SK-N-SH (cell line): ENCODE measurements around the gene TANC2.

ENCODE experiments used
- EP300 ChIP-seq, 2 experiments: IDR thresholded peaks; 2 replicates each; pipeline versions ENCODE4 v1.4.0 to v1.6.1; 2012; ENCODE audit warnings: borderline replicate concordance in 1 of 2, low read depth in 1 of 2, low read length in 1 of 2
- EZH2phosphoT487 ChIP-seq: fragments of 200-600 bp; sonication (generic); IDR thresholded peaks from 2 replicates; pipeline ENCODE4 v1.6.1; 2017; ENCODE audit warnings: low read depth, mixed run types, mild to moderate bottlenecking, antibody characterized with exemption, moderate library complexity, borderline replicate concordance
- GABPA ChIP-seq: IDR thresholded peaks from 2 replicates; pipeline ENCODE4 v1.4.0; 2012; ENCODE audit warnings: low read depth, mild to moderate bottlenecking
- NFIC ChIP-seq: IDR thresholded peaks from 2 replicates; pipeline ENCODE4 v1.4.0; 2012; ENCODE audit warnings: borderline replicate concordance
- NRF1 ChIP-seq: IDR thresholded peaks from 2 replicates; pipeline ENCODE4 v1.6.1; 2012; ENCODE audit warnings: low read depth, mild to moderate bottlenecking, low read length
- POLR2AphosphoS5 ChIP-seq: IDR thresholded peaks from 2 replicates; pipeline ENCODE4 v1.6.1; 2012; ENCODE audit warnings: low read depth, low read length
- RFX5 ChIP-seq: IDR thresholded peaks from 2 replicates; pipeline ENCODE4 v1.6.1; 2012; ENCODE audit warnings: mild to moderate bottlenecking, improper control_type of control experiment, low read length
- SIN3A ChIP-seq: IDR thresholded peaks from 2 replicates; pipeline ENCODE4 v1.6.1; 2012; ENCODE audit warnings: low read depth, mild to moderate bottlenecking, low read length, moderate library complexity, borderline replicate concordance
- TCF12 ChIP-seq: IDR thresholded peaks from 2 replicates; pipeline ENCODE4 v1.4.0; 2012
- TEAD4 ChIP-seq: IDR thresholded peaks from 2 replicates; pipeline ENCODE4 v1.4.0; 2012; ENCODE audit warnings: mild to moderate bottlenecking, borderline replicate concordance; ENCODE audit not compliant: insufficient read depth
- ZBTB33 ChIP-seq: IDR thresholded peaks from 2 replicates; pipeline ENCODE4 v1.4.0; 2012; ENCODE audit warnings: low read depth, borderline replicate concordance
- TF ChIP-seq, protein P1 (sequence below): fragments of 200-600 bp; sonication (generic); IDR thresholded peaks from 2 replicates; pipeline ENCODE4 v1.6.1; 2017; ENCODE audit warnings: antibody characterized with exemption, mild to moderate bottlenecking, moderate library complexity
- TF ChIP-seq, protein P2 (sequence below): IDR thresholded peaks from 2 replicates; pipeline ENCODE4; 2012

DNA sequence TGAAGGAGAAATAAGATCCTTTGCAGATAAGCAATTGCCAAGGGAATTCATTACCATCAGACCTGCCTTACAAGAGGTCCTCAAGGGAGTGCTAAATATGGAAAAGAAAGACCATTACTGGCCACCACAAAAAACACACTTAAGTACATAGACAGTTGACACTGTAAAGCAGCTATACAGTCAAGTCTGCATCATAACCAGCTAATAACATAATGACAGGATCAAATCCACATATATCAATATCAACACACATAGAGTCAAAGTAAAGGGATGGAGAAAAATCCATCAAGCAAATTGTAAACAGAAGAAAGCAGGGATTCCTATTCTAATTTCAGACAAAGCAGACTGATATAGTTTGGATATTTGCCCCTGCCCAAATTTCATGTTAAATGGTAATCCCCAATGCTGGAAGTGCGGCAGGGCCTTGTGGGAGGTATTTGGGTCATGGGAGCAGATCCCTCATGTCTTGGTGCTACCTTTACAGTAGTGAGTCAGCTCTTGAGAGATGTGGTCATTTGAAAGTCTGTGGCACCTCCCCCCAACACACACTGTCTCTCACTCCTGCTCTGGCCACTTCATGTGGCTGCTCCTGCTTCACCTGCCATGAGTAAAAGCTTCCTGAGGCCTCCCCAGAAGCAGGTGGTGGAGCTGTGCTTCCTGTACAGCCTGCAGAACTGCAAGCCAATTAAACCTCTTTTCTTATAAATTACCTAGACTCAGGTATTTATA is 32.8 kb downstream of the TANC2 start:
- TF ChIP-seq, protein P1, sequence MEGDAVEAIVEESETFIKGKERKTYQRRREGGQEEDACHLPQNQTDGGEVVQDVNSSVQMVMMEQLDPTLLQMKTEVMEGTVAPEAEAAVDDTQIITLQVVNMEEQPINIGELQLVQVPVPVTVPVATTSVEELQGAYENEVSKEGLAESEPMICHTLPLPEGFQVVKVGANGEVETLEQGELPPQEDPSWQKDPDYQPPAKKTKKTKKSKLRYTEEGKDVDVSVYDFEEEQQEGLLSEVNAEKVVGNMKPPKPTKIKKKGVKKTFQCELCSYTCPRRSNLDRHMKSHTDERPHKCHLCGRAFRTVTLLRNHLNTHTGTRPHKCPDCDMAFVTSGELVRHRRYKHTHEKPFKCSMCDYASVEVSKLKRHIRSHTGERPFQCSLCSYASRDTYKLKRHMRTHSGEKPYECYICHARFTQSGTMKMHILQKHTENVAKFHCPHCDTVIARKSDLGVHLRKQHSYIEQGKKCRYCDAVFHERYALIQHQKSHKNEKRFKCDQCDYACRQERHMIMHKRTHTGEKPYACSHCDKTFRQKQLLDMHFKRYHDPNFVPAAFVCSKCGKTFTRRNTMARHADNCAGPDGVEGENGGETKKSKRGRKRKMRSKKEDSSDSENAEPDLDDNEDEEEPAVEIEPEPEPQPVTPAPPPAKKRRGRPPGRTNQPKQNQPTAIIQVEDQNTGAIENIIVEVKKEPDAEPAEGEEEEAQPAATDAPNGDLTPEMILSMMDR: no peak
- TF ChIP-seq GABPA (no peak), ZBTB33 (no peak), EZH2phosphoT487 (no peak), TEAD4 (no peak), NFIC (no peak), POLR2AphosphoS5 (no peak), NRF1 (no peak), SIN3A (no peak), RFX5 (no peak), EP300 (IDR thresholded peaks at IDR 0.05; ENCODE audit: borderline replicate concordance in 1 of 2, low read depth in 1 of 2, low read length in 1 of 2) (no peak), TCF12 (no peak)
- TF ChIP-seq, protein P2, sequence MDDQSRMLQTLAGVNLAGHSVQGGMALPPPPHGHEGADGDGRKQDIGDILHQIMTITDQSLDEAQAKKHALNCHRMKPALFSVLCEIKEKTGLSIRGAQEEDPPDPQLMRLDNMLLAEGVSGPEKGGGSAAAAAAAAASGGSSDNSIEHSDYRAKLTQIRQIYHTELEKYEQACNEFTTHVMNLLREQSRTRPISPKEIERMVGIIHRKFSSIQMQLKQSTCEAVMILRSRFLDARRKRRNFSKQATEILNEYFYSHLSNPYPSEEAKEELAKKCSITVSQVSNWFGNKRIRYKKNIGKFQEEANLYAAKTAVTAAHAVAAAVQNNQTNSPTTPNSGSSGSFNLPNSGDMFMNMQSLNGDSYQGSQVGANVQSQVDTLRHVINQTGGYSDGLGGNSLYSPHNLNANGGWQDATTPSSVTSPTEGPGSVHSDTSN: no peak
